Neuronal stem cell (in vitro differentiated cells): ENCODE results near the gene LRRTM3.

Experiments used
- DNase-seq: peaks from one replicate; pipeline ENCODE4 v3.0.0-alpha.2; 2013; ENCODE audit warnings: low spot score
- H2AFZ ChIP-seq: one replicate; pipeline ENCODE4 v1.6.1; 2013; ENCODE audit warnings: mild to moderate bottlenecking, low read length, inconsistent platforms
- H2AK5ac ChIP-seq: 2 replicates; pipeline ENCODE4 v1.6.1; 2013; ENCODE audit warnings: low read depth, mild to moderate bottlenecking, inconsistent platforms, low read length, moderate library complexity, mixed read lengths
- H2BK120ac ChIP-seq: 2 replicates; pipeline ENCODE4 v1.6.1; 2013; ENCODE audit warnings: low read depth, mild to moderate bottlenecking, inconsistent platforms, low read length, moderate library complexity, mixed read lengths
- H2BK12ac ChIP-seq: one replicate; pipeline ENCODE4 v1.6.1; 2013; ENCODE audit warnings: low read length, inconsistent platforms
- H2BK15ac ChIP-seq: 2 replicates; pipeline ENCODE4 v1.6.1; 2013; ENCODE audit warnings: mild to moderate bottlenecking, low read length, inconsistent platforms, mixed read lengths
- H2BK5ac ChIP-seq: one replicate; pipeline ENCODE4 v1.6.1; 2013; ENCODE audit warnings: inconsistent platforms, mild to moderate bottlenecking, low read length, moderate library complexity
- H3K14ac ChIP-seq: one replicate; pipeline ENCODE4 v1.6.1; 2013; ENCODE audit warnings: low read length, inconsistent platforms
- H3K18ac ChIP-seq: 2 replicates; pipeline ENCODE4 v1.6.1; 2013; ENCODE audit warnings: low read length, inconsistent platforms
- H3K23ac ChIP-seq: 2 replicates; pipeline ENCODE4 v1.6.1; 2013; ENCODE audit warnings: low read depth, mild to moderate bottlenecking, mixed read lengths, low read length, inconsistent platforms; ENCODE audit not compliant: poor library complexity
- H3K27ac ChIP-seq: replicated peaks from 3 replicates; pipeline ENCODE4 v1.5.1; 2013; ENCODE audit warnings: low read length, inconsistent platforms
- H3K27me3 ChIP-seq, 3 experiments: 2 replicates each; pipeline ENCODE4 v1.6.1; 2013; ENCODE audit warnings: low read length in 3 of 3, mild to moderate bottlenecking in 2 of 3, inconsistent platforms in 1 of 3, low read depth in 1 of 3, mixed read lengths in 1 of 3, moderate library complexity in 1 of 3; ENCODE audit not compliant: control insufficient read depth in 3 of 3, insufficient read depth in 3 of 3
- H3K36me3 ChIP-seq, 2 donors: replicated peaks in 1 of 2; 2 replicates each; pipeline ENCODE4 v1.6.1; 2013; ENCODE audit warnings: low read length in 2 of 2; ENCODE audit not compliant: control insufficient read depth in 2 of 2, insufficient read depth in 2 of 2
- H3K4ac ChIP-seq: 2 replicates; pipeline ENCODE4 v1.6.1; 2013; ENCODE audit warnings: inconsistent platforms, mild to moderate bottlenecking, low read length, moderate library complexity
- H3K4me1 ChIP-seq, 2 donors: 1 replicate in 1 of 2; 2 replicates in 1 of 2; pipeline ENCODE4 v1.6.1; 2013; ENCODE audit warnings: low read length in 2 of 2, low read depth in 1 of 2; ENCODE audit not compliant: control insufficient read depth in 2 of 2, insufficient read depth in 1 of 2
- H3K4me2 ChIP-seq: one replicate; pipeline ENCODE4 v1.6.1; 2013; ENCODE audit warnings: mild to moderate bottlenecking, low read length, inconsistent platforms; ENCODE audit not compliant: insufficient read depth, poor library complexity, severe bottlenecking
- H3K4me3 ChIP-seq, 2 donors: 2 replicates each; pipeline ENCODE4 v1.5.1; 2013; ENCODE audit warnings: low read length in 2 of 2, mild to moderate bottlenecking in 2 of 2, inconsistent platforms in 1 of 2, moderate library complexity in 1 of 2
- H3K79me1 ChIP-seq: one replicate; pipeline ENCODE4 v1.6.1; 2013; ENCODE audit warnings: low read depth, mild to moderate bottlenecking, inconsistent platforms, low read length, moderate library complexity
- H3K9ac ChIP-seq: one replicate; pipeline ENCODE4 v1.6.1; 2013; ENCODE audit warnings: mild to moderate bottlenecking, low read depth, low read length, inconsistent platforms; ENCODE audit not compliant: poor library complexity
- H3K9me3 ChIP-seq, 2 donors: replicated peaks in 1 of 2; 2 replicates each; pipeline versions ENCODE3 to v1.6.1; 2013; ENCODE audit warnings: low read length in 2 of 2, mild to moderate bottlenecking in 2 of 2, inconsistent platforms in 1 of 2, low read depth in 1 of 2, mixed read lengths in 1 of 2, moderate library complexity in 1 of 2; ENCODE audit not compliant: control insufficient read depth in 2 of 2, insufficient read depth in 1 of 2
- H4K8ac ChIP-seq: one replicate; pipeline ENCODE4 v1.6.1; 2013; ENCODE audit warnings: low read depth, mild to moderate bottlenecking, inconsistent platforms, low read length, moderate library complexity
- H4K91ac ChIP-seq: one replicate; pipeline ENCODE4 v1.6.1; 2013; ENCODE audit warnings: low read length, low read depth, mild to moderate bottlenecking, inconsistent platforms; ENCODE audit not compliant: poor library complexity
- WGBS, 2 donors: extraction: QIAGEN DNeasy Blood & Tissue Kit; methylation state at CpG; one replicate each; pipeline ENCODE4 v1.1.7; 2013; ENCODE audit warnings: missing lambda C conversion rate in 2 of 2, mixed read lengths in 1 of 2; ENCODE audit not compliant: insufficient read length in 2 of 2, insufficient replicate concordance in 1 of 2; ENCODE audit errors: extremely low coverage in 2 of 2; 5-methylcytosine and 5-hydroxymethylcytosine counted together

Gene LRRTM3

GRCh38 chr10:66982053-66982420 is 56.2 kb downstream of the LRRTM3 start:
- Histone ChIP-seq H3K14ac (no peak overlapping the region), H2BK120ac (no peak overlapping the region), H2AK5ac (no peak overlapping the region), H3K9ac (no peak overlapping the region), H2AFZ (peak overlapping the region; percentile 59), H3K27me3 (no peaks in the 10 kb centered on the region), H3K79me1 (no peaks in the 10 kb centered on the region), H2BK12ac (no peak overlapping the region), H3K36me3 (no peaks in the 10 kb centered on the region), H3K4me3 (no peak overlapping the region), H2BK5ac (no peak overlapping the region), H3K18ac (no peak overlapping the region), H4K8ac (no peak overlapping the region), H3K4me1 (no peaks in the 10 kb centered on the region), H4K91ac (no peak overlapping the region), H3K23ac (no peak overlapping the region), H3K4me2 (no peak overlapping the region), H3K27ac (no peak overlapping the region), H3K4ac (no peak overlapping the region), H3K9me3 (no peaks in the 10 kb centered on the region), H2BK15ac (no peak overlapping the region)
- no CpG with 5 or more reads among the region's 1 CpG for WGBS, 2 donors
- no peak for DNase-seq

- H2BK120ac ChIP-seq = peak overlapping the region; percentile 52
- no CpG with 5 or more reads among the region's 6 CpGs for WGBS, 2 donors
- no peak overlapping the region for H2BK15ac ChIP-seq
- no peak overlapping the region for H3K18ac ChIP-seq
- no peak overlapping the region for H2BK5ac ChIP-seq
- H3K9ac ChIP-seq = no peak overlapping the region
- H3K4me3 ChIP-seq = no peak overlapping the region
- H3K4me1 ChIP-seq = no peaks in the 10 kb centered on the region
- H3K27me3 ChIP-seq = no peaks in the 10 kb centered on the region
- H4K91ac ChIP-seq = no peak overlapping the region
- H3K4me2 ChIP-seq = no peak overlapping the region
- H3K4ac ChIP-seq = no peak overlapping the region
- no peak overlapping the region for H2AK5ac ChIP-seq
- H2AFZ ChIP-seq = peak overlapping the region; percentile 76
- no peaks in the 10 kb centered on the region for H3K79me1 ChIP-seq
- no peak overlapping the region for H3K27ac ChIP-seq
- H4K8ac ChIP-seq = no peak overlapping the region
- no peak overlapping the region for H2BK12ac ChIP-seq
- H3K36me3 ChIP-seq = no peaks in the 10 kb centered on the region
- no peak overlapping the region for H3K14ac ChIP-seq
- DNase-seq = no peak
- H3K9me3 ChIP-seq = no peaks in the 10 kb centered on the region
- no peak overlapping the region for H3K23ac ChIP-seq
Observed at GRCh38 chr10:66982792-66983474, 57.1 kb downstream of the LRRTM3 start.

- Histone ChIP-seq H3K36me3 (no peaks in the 10 kb centered on the region), H3K27ac (no peak overlapping the region), H4K91ac (no peak overlapping the region), H3K4me3 (no peak overlapping the region), H2BK12ac (no peak overlapping the region), H2BK15ac (no peak overlapping the region), H2AK5ac (no peak overlapping the region), H3K18ac (no peak overlapping the region), H3K14ac (no peak overlapping the region), H3K23ac (no peak overlapping the region), H3K4me2 (no peak overlapping the region), H3K4ac (no peak overlapping the region), H2BK120ac (no peak overlapping the region), H3K27me3 (no peaks in the 10 kb centered on the region), H4K8ac (no peak overlapping the region), H3K4me1 (no peaks in the 10 kb centered on the region), H2BK5ac (no peak overlapping the region), H3K79me1 (no peaks in the 10 kb centered on the region), H3K9me3 (no peaks in the 10 kb centered on the region), H3K9ac (no peak overlapping the region), H2AFZ (peak overlapping the region; percentile 76)
- no peak for DNase-seq
Observed at GRCh38 chr10:66983475-66983818, 57.6 kb downstream of the LRRTM3 start.

GRCh38 chr10:66990143-66990830 is 64.5 kb downstream of the LRRTM3 start:
- Histone ChIP-seq H3K9me3 (peaks cover 0 to 9% of the 10 kb centered on the region in 2 donors), H4K91ac (no peak overlapping the region), H3K4ac (no peak overlapping the region), H3K4me1 (no peaks in the 10 kb centered on the region), H3K79me1 (no peaks in the 10 kb centered on the region), H2BK12ac (no peak overlapping the region), H3K18ac (no peak overlapping the region), H3K27me3 (no peaks in the 10 kb centered on the region), H4K8ac (no peak overlapping the region), H2AK5ac (no peak overlapping the region), H2BK5ac (no peak overlapping the region), H3K36me3 (no peaks in the 10 kb centered on the region), H3K9ac (no peak overlapping the region), H3K4me3 (no peak overlapping the region), H2BK120ac (no peak overlapping the region), H3K23ac (no peak overlapping the region), H3K14ac (no peak overlapping the region), H2BK15ac (no peak overlapping the region), H3K4me2 (no peak overlapping the region), H2AFZ (no peak overlapping the region), H3K27ac (no peak overlapping the region)
- DNase-seq = no peak
- no CpG with 5 or more reads among the region's 1 CpG for WGBS, 2 donors
